HCT116 (cell line): ENCODE data around the gene DRD4. TPM values are rescaled to one million over a fixed set of nuclear protein-coding genes. Genes with fewer than 3 reads are reported as not detected.
"Not testable (repeated sequence)": the region's sequence is repeated elsewhere in the genome, so short reads cannot be mapped to it uniquely, and the experiment has no call there.

Source experiments
- ATAC-seq: fragments of 200-7000 bp; cut with Tn5 transposase; 2 replicates; pipeline ENCODE4 v1.9.1; 2020; ENCODE audit warnings: mild to moderate bottlenecking, moderate library complexity
- BruUV-seq: library from RNA; stranded (reverse); fragments of 400-500 nt; replicated peaks from 2 replicates; lab custom pipeline; 2021; lab: Mats Ljungman, UMichigan
- CTCF ChIA-PET: fragments of 300-600 bp; sonication (Branson Sonifier 250); formaldehyde crosslinking; loops from one replicate; lab custom pipeline; 2021; ENCODE audit warnings: antibody characterized with exemption; lab: Charles Lee
- POLR2A ChIA-PET: fragments of 300-600, 350-600 bp; sonication (Branson Sonifier 250); formaldehyde crosslinking; loops from one replicate; lab custom pipeline; 2021; ENCODE audit warnings: antibody characterized with exemption; lab: Charles Lee
- RAD21 ChIA-PET, 2 experiments: fragments of 300-600 bp; sonication (Branson Sonifier 250); formaldehyde crosslinking; loops; one replicate each; lab custom pipeline; 2023; ENCODE audit warnings: low total read pairs in 2 of 2; ENCODE audit not compliant: uncharacterized antibody in 2 of 2, unreplicated experiment in 2 of 2, low non-redundant PET in 1 of 2; lab: Charles Lee
- DNase-seq: peaks from one replicate; pipeline ENCODE4 v3.0.0-alpha.2; 2010; ENCODE audit warnings: low read depth, low spot score
- H2AFZ ChIP-seq: fragments of 200-600 bp; shearing (Covaris generic), sonication (generic); 2 replicates; pipeline ENCODE4 v1.6.1; 2017; ENCODE audit warnings: low read depth, mixed run types, mixed read lengths, antibody characterized with exemption, low read length; ENCODE audit not compliant: poor library complexity, severe bottlenecking
- H3K27ac ChIP-seq: 2 replicates; pipeline ENCODE4 v1.5.1; 2012; ENCODE audit warnings: low read depth, low read length
- H3K27me3 ChIP-seq: fragments of 200-600 bp; sonication (generic); 2 replicates; pipeline ENCODE4 v1.6.1; 2016; ENCODE audit warnings: mixed run types, low read length, mixed read lengths; ENCODE audit not compliant: insufficient read depth
- H3K36me3 ChIP-seq, 2 experiments: fragments of 200-500 bp in 1 of 2; fragments of 200-600 bp in 1 of 2; sonication (Bioruptor generic) in 1 of 2; sonication (generic) in 1 of 2; 2 replicates each; pipeline versions ENCODE4 v1.5.1 to v1.6.1; 2014 to 2016; ENCODE audit warnings: low read length in 2 of 2, inconsistent platforms in 1 of 2, mixed read lengths in 1 of 2, mixed run types in 1 of 2; ENCODE audit not compliant: insufficient read depth in 2 of 2, control insufficient read depth in 1 of 2
- H3K4me1 ChIP-seq, 2 experiments: fragments of 200-600 bp in 1 of 2; sonication (generic) in 1 of 2; 2 replicates each; pipeline versions ENCODE4 v1.5.1 to v1.6.1; 2012 to 2017; ENCODE audit warnings: low read length in 2 of 2, inconsistent platforms in 1 of 2, mild to moderate bottlenecking in 1 of 2, mixed read lengths in 1 of 2, mixed run types in 1 of 2, moderate library complexity in 1 of 2; ENCODE audit not compliant: insufficient read depth in 2 of 2, control insufficient read depth in 1 of 2
- H3K4me2 ChIP-seq: fragments of 200-600 bp; sonication (generic); 2 replicates; pipeline ENCODE4 v1.6.1; 2017; ENCODE audit warnings: mixed run types, low read length, mixed read lengths
- H3K4me3 ChIP-seq, 2 experiments: fragments of 200-600 bp in 1 of 2; sonication (generic) in 1 of 2; replicated peaks in 1 of 2; 2 replicates each; pipeline ENCODE4 v1.5.1; 2011 to 2016; ENCODE audit warnings: low read length in 2 of 2, control low read depth in 1 of 2, low read depth in 1 of 2, mild to moderate bottlenecking in 1 of 2, mixed read lengths in 1 of 2, mixed run types in 1 of 2
- H3K79me2 ChIP-seq: fragments of 200-600 bp; sonication (generic); 2 replicates; pipeline ENCODE4 v1.6.1; 2017; ENCODE audit warnings: mild to moderate bottlenecking, mixed run types, low read length, moderate library complexity, mixed read lengths; ENCODE audit not compliant: insufficient read depth
- H3K9ac ChIP-seq: fragments of 200-600 bp; sonication (generic); 2 replicates; pipeline ENCODE4 v1.6.1; 2016; ENCODE audit warnings: low read length, mixed read lengths
- H3K9me2 ChIP-seq: fragments of 200-600 bp; sonication (generic), shearing (Covaris generic); 2 replicates; pipeline ENCODE4 v1.6.1; 2017; ENCODE audit warnings: mixed run types, mild to moderate bottlenecking, moderate library complexity; ENCODE audit not compliant: insufficient read depth
- H3K9me3 ChIP-seq, 2 experiments: fragments of 200-500 bp in 1 of 2; fragments of 200-600 bp in 1 of 2; sonication (Bioruptor generic) in 1 of 2; sonication (generic) in 1 of 2; 2 replicates each; pipeline ENCODE4 v1.6.1; 2014 to 2017; ENCODE audit warnings: low read length in 2 of 2, mixed read lengths in 2 of 2, inconsistent platforms in 1 of 2, low read depth in 1 of 2, mild to moderate bottlenecking in 1 of 2, mixed run types in 1 of 2, moderate library complexity in 1 of 2; ENCODE audit not compliant: control insufficient read depth in 1 of 2, insufficient read depth in 1 of 2
- H4K20me1 ChIP-seq: fragments of 200-600 bp; sonication (generic), shearing (Covaris generic); 2 replicates; pipeline ENCODE4 v1.6.1; 2017; ENCODE audit warnings: mixed run types, mild to moderate bottlenecking, moderate library complexity; ENCODE audit not compliant: insufficient read depth
- ATF3 ChIP-seq: IDR thresholded peaks from 2 replicates; pipeline ENCODE4 v1.6.1; 2012
- EGR1 ChIP-seq: IDR thresholded peaks from 2 replicates; pipeline ENCODE4 v1.6.1; 2012; ENCODE audit warnings: low read depth
- MAX ChIP-seq: IDR thresholded peaks from 2 replicates; pipeline ENCODE4 v1.6.1; 2012
- POLR2AphosphoS5 ChIP-seq: IDR thresholded peaks from 2 replicates; pipeline ENCODE4 v1.6.1; 2011; ENCODE audit warnings: mild to moderate bottlenecking, low read depth, low read length, moderate library complexity
- REST ChIP-seq: IDR thresholded peaks from 2 replicates; pipeline ENCODE4 v1.6.1; 2012; ENCODE audit warnings: low read depth
- SIN3A ChIP-seq: IDR thresholded peaks from 2 replicates; pipeline ENCODE4 v1.6.1; 2012; ENCODE audit warnings: low read depth
- SP1 ChIP-seq: IDR thresholded peaks from 2 replicates; pipeline ENCODE4 v1.6.1; 2012; ENCODE audit warnings: low read depth
- SRF ChIP-seq: IDR thresholded peaks from 2 replicates; pipeline ENCODE4 v1.6.1; 2012; ENCODE audit warnings: low read depth
- YY1 ChIP-seq: IDR thresholded peaks from 2 replicates; pipeline ENCODE4 v1.6.1; 2011; ENCODE audit warnings: low read length, low read depth, moderate library complexity, mild to moderate bottlenecking; ENCODE audit not compliant: insufficient replicate concordance; ENCODE audit errors: extremely low read depth
- ZBTB33 ChIP-seq: IDR thresholded peaks from 2 replicates; pipeline ENCODE4 v1.6.1; 2011; ENCODE audit warnings: mild to moderate bottlenecking, low read length, moderate library complexity; ENCODE audit not compliant: insufficient replicate concordance; ENCODE audit errors: extremely low read depth
- ZNF274 ChIP-seq: fragments of 200-500 bp; sonication (Bioruptor generic); IDR thresholded peaks from 2 replicates; pipeline ENCODE4 v1.6.1; 2014; ENCODE audit warnings: mild to moderate bottlenecking, low read depth, low read length, inconsistent platforms
- intact Hi-C: fragments of 100-400 bp; cut with micrococcal nuclease; formaldehyde crosslinking; loops from 2 replicates; pipeline ENCODE4 v1.10.0; 2022
- total RNA-seq: library from RNA; stranded (reverse); gene quantifications from one replicate; pipeline ENCODE4 v1.2.1, GENCODE V29; 2021; ENCODE audit not compliant: unreplicated experiment

Gene DRD4
- total RNA-seq, 1 experiment from 2014 or later = 2.4 TPM

GRCh38 chr11:647672-648158 lies 10.6 kb downstream of the DRD4 start:
- H3K9ac ChIP-seq, H3K4me1 ChIP-seq, H3K4me2 ChIP-seq, H3K9me2 ChIP-seq, CTCF ChIA-PET, H3K4me3 ChIP-seq, H3K36me3 ChIP-seq, DNase-seq, BruUV-seq, POLR2A ChIA-PET, intact Hi-C loops, H2AFZ ChIP-seq, RAD21 ChIA-PET, H3K27me3 ChIP-seq, H4K20me1 ChIP-seq, H3K27ac ChIP-seq, H3K9me3 ChIP-seq, ATAC-seq, H3K79me2 ChIP-seq: not testable (repeated sequence)
- 0 out of 2 replicates have a peak, but pooled peaks have one; percentile 4 for TF ChIP-seq EGR1

- H3K27me3 ChIP-seq = no peaks in the 10 kb centered on the region
- intact Hi-C loops = no loop called here
- ChIA-PET CTCF (interaction anchor here (1.2 kb wide), 1 partner anchor 96 kb away, joined by 4 read pairs; no protein-coding TSS in a partner anchor), RAD21 (no interaction called here), POLR2A (no interaction called here)
- no peak overlapping the region for H3K9ac ChIP-seq
- DNase-seq = no peak
- H3K9me3 ChIP-seq = no peaks in the 10 kb centered on the region
- no peak for ATAC-seq
- H3K27ac ChIP-seq = no peak overlapping the region
- no peak overlapping the region for H2AFZ ChIP-seq
- H3K79me2 ChIP-seq = no peaks in the 10 kb centered on the region
- H3K4me2 ChIP-seq = no peak overlapping the region
- no peaks in the 10 kb centered on the region; a peak in 1 of 4 replicates for H3K36me3 ChIP-seq
- no peaks in the 10 kb centered on the region for H4K20me1 ChIP-seq
- no TSS peak for BruUV-seq
- H3K9me2 ChIP-seq = no peaks in the 10 kb centered on the region
- no peaks in the 10 kb centered on the region for H3K4me1 ChIP-seq
- no peak overlapping the region for H3K4me3 ChIP-seq
- TF ChIP-seq YY1 = no peak
- TF ChIP-seq REST = no peak
- TF ChIP-seq ATF3 = no peak
- TF ChIP-seq POLR2AphosphoS5 = no peak
- TF ChIP-seq SRF = no peak
- no peak for TF ChIP-seq SIN3A
- TF ChIP-seq EGR1 = no peak
- TF ChIP-seq SP1 = no peak
- no peak for TF ChIP-seq MAX
- no peak for TF ChIP-seq ZBTB33
- TF ChIP-seq ZNF274 = no peak
Measured at GRCh38 chr11:650482-650881, 13.4 kb downstream of the DRD4 start.
